DMS 273 (cell line): ENCODE measurements around the gene RTP1.
"Not testable (repeated sequence)": the region's sequence is repeated elsewhere in the genome, so short reads cannot be mapped to it uniquely, and the experiment has no call there.

Source experiments
- DNase-seq: peaks from one replicate; lab custom pipeline; 2025; ENCODE audit not compliant: unreplicated experiment; lab: John Stamatoyannopoulos, UW

Gene RTP1

GRCh38 chr3:187196573-187197334, 532 bp upstream of the RTP1 start:
- no peak for DNase-seq

- no peak for DNase-seq
Observed at GRCh38 chr3:187198490-187198889, 1.2 kb downstream of the RTP1 start.

- not testable (repeated sequence) for DNase-seq
Observed at GRCh38 chr3:187199463-187200050, 2.3 kb downstream of the RTP1 start.

GRCh38 chr3:187205683-187206082, 8.4 kb downstream of the RTP1 start:
- no peak for DNase-seq

- no peak for DNase-seq
Observed at GRCh38 chr3:187207062-187207461, 9.8 kb downstream of the RTP1 start.

- DNase-seq: no peak
Observed at GRCh38 chr3:187207624-187208023, 10.3 kb downstream of the RTP1 start.

- DNase-seq: peak; percentile 20
Observed at GRCh38 chr3:187208159-187208558, 10.9 kb downstream of the RTP1 start.

GRCh38 chr3:187209491-187209890, 12.2 kb downstream of the RTP1 start:
- DNase-seq: no peak

- no peak for DNase-seq
Observed at GRCh38 chr3:187210091-187210490, 12.8 kb downstream of the RTP1 start.

- DNase-seq: no peak
Observed at GRCh38 chr3:187210545-187211327, 13.4 kb downstream of the RTP1 start.

GRCh38 chr3:187211532-187212195, 14.4 kb downstream of the RTP1 start:
- DNase-seq: no peak

GRCh38 chr3:187212196-187212545, 14.9 kb downstream of the RTP1 start:
- DNase-seq: no peak

GRCh38 chr3:187212705-187213104, 15.4 kb downstream of the RTP1 start:
- DNase-seq: no peak

GRCh38 chr3:187213616-187214015, 16.3 kb downstream of the RTP1 start:
- no peak for DNase-seq

GRCh38 chr3:187215460-187215859, 18.2 kb downstream of the RTP1 start:
- DNase-seq: no peak

- DNase-seq: no peak
Observed at GRCh38 chr3:187222801-187223200, 25.5 kb downstream of the RTP1 start.

GRCh38 chr3:187223799-187224198, 26.5 kb downstream of the RTP1 start:
- DNase-seq: no peak

GRCh38 chr3:187227658-187228258, 30.5 kb downstream of the RTP1 start:
- DNase-seq: no peak

- no peak for DNase-seq
Observed at GRCh38 chr3:187228740-187229139, 31.5 kb downstream of the RTP1 start.

- no peak for DNase-seq
Observed at GRCh38 chr3:187230011-187230410, 32.7 kb downstream of the RTP1 start.

- DNase-seq: no peak
Observed at GRCh38 chr3:187236962-187237361, 39.7 kb downstream of the RTP1 start.
